NCI-H128 (cell line): ENCODE results near the gene MROH2A.
"Not testable (repeated sequence)": the region's sequence is repeated elsewhere in the genome, so short reads cannot be mapped to it uniquely, and the experiment has no call there.

Source experiments
- DNase-seq: peaks from one replicate; lab custom pipeline; 2025; ENCODE audit not compliant: unreplicated experiment; lab: John Stamatoyannopoulos, UW

The MROH2A gene

DNA sequence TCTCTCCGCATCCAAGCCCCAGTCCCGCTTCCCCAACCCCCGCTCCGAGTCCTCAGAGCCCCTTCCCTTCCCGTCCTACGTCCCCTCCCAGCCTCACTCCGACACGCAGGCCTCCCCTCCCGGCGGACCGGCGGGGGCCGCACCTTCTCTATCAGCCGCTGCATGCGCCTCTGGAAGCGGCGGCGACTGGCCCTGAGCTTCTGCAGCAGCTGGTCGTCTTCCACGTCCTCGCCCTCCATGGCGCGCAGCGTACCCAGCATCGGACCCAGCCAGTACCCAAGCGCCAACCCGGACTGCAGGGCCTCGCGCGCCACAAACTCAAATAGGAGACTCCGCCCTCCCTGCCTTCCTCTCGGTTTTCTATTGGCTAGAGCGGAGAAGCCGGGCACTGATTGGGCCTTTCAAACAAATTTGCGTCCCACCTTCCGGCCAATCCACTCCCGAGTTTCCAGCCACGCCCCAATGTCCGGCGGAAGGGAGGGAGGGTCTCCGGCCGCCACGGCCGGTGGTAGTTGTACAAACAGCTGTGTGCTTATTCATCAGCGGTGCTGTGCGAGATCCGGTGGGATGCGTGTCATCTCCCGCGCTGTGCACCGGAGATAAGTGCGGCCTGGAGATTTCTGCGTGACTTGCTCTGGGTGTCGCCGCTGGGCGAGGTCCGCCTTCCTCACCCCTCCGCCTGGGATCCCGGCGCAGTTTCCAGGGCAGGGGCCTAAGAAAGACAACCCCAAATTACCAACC, 76.3 kb downstream of the MROH2A start, which contains the start of gene HJURP:
TSS of gene HJURP (minus strand) at position 295 of the 741 bp plus-strand sequence. CDS start at position 260, 35 bp downstream.
- DNase-seq = peak; percentile 71

DNA sequence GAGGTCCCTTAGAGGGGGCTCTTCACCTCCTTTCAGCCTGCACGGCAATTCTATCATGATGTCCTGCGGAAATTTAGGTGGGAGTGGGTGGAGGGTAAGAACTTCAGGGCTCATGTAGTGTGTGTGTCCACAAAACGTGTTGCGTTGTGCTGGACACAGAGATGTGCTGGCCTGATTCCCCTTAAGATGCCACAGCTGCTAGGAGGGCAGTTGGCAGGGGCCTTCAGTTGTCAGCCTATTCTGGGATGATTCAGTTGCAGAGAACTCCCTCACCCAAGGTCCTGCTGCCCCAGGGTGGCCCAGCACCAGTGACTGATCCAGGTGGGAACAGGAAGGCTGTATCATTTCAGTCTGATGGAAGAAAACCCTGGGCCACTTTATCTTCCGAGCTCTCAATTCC, 77.2 kb downstream of the MROH2A start:
- no peak for DNase-seq

DNA sequence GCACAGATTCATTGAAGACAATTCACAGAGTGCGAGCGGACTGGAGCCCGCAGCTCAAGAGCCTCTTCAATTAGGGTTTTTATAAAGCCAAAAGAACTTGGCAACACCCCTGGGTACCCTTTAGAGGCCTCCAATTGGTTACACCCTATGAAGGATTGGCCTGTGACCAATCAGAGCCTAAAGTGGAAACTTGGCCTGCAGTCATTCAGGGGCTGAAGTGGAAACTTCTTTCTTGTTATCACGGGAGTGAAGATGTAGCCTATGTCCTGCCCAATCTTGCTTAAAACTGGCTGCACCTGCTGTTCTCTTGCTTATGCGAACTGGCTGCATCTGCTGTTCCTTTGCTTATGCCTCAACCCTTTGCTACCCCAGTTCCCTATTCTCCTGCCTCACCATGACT, 78.1 kb downstream of the MROH2A start:
- DNase-seq = no peak

DNA sequence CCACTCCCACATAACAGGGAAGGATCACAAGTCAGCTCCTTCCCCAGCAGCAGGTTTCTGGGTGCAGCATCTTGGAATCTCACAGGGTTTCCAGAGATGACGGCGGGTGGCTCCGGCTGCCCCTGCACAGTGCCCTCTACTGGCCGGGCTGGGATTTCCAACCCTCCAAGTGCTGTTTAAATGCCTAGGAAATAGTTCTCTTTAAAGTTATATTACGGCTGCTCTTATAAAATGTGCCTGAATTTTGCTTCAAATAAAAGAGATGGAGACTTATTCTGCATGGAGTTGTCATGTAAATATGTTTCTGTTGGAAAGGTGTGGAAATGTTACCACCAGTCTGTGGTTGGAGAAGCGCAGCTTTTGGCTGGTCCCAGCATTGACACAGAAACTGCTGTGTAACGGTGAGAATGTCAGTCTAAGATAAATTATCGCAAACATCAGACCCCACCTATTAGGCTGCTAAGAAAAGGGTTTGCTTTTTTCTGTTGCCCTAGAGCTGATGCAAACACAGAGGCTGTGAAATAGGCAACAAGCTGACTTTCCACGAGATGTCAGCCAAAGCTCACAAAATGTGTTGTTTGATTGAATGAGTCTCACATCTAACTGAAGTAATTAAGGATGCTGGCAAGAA, 79.5 kb downstream of the MROH2A start:
- DNase-seq = no peak

DNA sequence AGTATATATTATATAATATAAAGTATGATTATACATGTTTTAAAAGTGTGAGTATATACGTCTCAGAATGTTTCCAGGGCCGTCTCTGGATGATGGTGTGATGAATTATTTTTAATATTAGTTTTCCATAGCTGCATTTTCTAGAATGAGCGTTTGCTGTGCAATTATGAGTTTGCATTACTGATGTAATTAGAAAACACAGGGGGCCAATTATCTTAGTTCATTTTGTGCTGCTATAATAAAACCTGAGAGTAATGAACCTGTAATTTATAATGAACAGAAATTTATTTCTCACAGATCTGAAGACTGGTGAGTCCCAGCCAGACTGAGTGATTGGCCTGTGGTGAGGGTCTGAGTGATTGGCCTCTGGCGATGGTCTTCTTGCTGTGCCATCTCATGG, 80.2 kb downstream of the MROH2A start:
- no peak for DNase-seq

DNA sequence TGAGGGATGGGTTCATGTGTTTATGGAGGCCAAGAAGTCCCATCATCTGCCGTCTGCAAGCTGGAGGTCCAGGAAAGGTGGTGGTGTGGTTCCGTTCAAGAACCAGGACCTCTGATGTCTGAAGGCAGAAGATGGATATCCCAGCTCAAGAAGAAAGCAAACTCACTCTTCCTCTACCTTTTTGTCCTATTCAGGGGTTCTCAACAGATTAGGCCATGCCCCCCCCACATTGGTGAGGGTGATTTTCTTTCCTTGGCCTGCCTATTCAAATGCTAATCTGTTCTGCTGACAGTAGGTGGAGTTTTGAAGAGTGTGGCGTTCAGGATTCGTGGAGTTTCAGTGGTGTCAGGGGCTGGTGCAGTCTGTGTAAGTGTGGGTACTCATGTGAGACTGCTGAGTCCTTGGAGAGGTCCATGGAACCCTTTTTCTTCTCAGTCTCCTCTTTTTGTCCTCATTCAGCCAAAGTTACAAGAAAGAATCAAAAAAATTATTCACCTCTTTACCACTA, 84.2 kb downstream of the MROH2A start:
- no peak for DNase-seq

DNA sequence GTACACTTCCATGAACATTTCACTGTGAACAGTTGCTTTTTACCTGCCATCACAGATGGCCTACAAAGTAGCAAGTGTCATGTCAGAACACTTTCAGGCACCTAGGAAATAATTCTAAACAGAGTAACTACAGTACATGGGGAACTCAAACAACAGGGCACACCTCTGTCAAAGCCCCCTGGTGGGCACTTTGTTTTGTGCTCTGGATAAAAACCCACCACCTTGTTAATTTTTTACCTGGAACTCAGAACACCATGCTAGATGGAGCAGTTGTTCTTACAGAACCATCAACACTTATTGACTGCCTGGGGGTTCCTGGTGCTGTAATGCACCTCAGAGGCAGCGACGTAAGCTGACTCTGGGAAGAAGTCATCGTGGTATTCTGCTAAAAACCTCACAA, 87.7 kb downstream of the MROH2A start:
- DNase-seq = no peak

DNA sequence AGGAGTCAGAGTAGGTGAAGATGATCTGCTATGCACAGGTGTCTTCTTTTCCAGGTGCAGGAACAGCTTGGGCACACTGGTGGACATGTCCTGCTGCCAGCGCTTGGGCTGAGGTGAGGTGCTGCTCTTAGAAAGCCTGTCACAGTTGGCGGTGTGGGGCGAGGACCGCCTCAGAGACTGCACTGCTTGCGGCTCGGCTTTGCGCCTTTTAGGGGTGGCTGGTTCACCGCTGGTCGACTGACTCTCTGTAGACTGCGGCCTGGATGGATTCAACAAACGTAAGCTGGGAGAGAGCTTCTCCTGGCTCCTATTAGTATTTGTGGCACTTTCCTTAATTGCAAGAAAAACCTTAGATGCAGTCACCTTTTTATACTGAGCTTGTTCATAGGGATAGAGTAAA, 88.3 kb downstream of the MROH2A start:
- no peak for DNase-seq

DNA sequence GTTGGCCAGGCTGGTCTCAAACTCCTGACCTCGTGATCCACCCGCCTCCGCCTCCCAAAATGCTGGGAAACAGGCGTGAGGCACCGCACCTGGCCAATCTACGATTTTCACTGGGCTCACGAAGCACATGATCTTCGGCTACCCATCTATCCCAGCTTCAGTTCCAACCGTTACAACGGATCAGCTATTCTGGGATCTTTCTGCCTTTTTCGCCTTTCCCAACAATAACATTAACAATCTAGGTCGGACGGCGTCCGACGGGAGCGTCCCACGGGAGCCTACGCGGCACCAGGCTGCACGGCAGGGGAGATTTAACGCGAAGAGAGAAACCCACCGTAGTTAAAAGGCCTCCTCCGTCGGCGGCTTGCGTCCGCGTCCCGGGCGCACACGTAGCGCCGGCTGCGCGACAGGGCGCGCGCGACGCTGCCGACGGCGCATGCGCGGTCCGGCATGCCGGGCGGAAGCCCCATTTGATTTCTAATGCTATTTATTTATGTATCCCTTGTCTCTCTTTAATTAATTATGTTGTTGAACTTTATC, 89.9 kb downstream of the MROH2A start, which contains the start of gene MSL3B:
TSS of gene MSL3B (minus strand) at position 394 of the 540 bp plus-strand sequence.
- no peak for DNase-seq

DNA sequence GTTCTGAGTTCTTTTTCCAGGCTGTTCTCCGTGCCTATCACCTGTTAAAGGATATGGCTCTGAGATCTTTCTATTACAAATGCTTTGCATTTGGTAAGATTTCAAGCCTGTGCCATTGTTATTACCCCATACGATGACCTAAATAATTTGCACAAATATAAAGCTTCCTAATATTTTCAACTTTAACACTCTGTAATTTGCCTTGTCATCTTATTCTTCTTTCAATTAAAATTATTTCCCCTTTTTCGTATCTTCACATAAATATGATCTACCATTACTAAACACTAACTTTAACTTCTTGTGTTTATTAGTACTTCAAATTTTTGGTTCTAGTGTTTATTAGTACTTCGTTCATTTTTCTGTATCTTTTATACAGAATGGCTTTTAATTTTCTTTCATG, 93.3 kb downstream of the MROH2A start:
- no peak for DNase-seq

DNA sequence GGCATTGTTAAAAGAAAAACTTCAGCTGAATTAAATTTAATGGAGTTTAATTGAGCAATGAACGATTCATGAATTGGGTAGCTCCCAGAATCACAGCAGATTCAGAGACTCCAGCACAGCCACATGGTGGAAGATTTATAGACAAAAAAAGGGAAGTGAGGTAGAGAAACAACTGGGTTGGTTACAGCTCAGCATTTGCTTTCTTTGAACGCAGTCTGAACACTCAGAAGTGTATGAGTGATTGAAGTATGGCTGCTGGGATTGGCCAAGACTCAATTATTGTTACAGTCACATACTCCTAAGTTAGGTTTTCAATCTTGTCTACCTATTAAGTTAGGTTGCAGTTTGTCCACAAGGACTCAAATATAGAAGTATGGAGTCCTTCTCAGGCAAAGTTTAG, 94.0 kb downstream of the MROH2A start:
- not testable (repeated sequence) for DNase-seq

DNA sequence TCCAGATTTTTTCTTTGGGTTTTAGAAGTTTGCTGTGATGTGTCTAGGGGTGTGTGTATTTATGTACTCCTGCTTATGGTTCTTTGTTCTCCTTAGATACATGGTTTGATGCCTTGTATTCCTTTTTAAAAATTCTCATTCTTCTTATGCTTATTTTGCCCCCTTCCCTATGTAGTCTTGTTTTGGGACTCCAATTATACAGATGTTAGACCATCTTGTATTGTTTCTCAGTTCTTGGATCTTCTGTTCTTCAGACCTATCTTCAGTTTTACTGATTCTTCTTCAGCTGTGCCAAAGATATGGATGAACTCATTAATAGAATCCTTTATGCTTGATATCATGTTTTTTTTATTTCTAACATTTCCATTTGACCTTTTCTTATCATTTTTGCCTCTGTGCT, 104.2 kb downstream of the MROH2A start:
- DNase-seq = no peak
